K562 (cell line): Measurements from ENCODE around the gene WT1. TPM values are rescaled to one million over a fixed set of nuclear protein-coding genes. Genes with fewer than 3 reads are reported as not detected.

ENCODE experiments used
- COPS2 ChIP-seq: fragments of 450-650 bp; conservative IDR thresholded peaks from 2 replicates; pipeline ENCODE4 v1.6.1; 2016; ENCODE audit warnings: mild to moderate bottlenecking, moderate library complexity
- ID3 ChIP-seq, 2 experiments: fragments of 250-450 bp in 1 of 2; fragments of 450-650 bp in 1 of 2; sonication (Bioruptor Pico) in 1 of 2; IDR thresholded peaks; 2 replicates each; pipeline versions ENCODE4 v1.6.1 to v1.8.0; 2016 to 2021; ENCODE audit warnings: mild to moderate bottlenecking in 2 of 2, moderate library complexity in 2 of 2, missing compliant biosample characterization in 1 of 2, missing genetic modification characterization in 1 of 2
- PCBP2 ChIP-seq: fragments of 200-400 bp; formaldehyde crosslinking; IDR thresholded peaks from 2 replicates; pipeline ENCODE4 v1.6.1; 2018; ENCODE audit warnings: low read length, low read depth, mild to moderate bottlenecking, moderate library complexity; ENCODE audit not compliant: poor library complexity, severe bottlenecking
- SFPQ ChIP-seq: fragments of 200-400 bp; formaldehyde crosslinking; IDR thresholded peaks from 2 replicates; pipeline ENCODE4 v1.6.1; 2017; ENCODE audit warnings: mild to moderate bottlenecking, low read depth, low read length, moderate library complexity
- UBTF ChIP-seq, 2 experiments: IDR thresholded peaks; 2 replicates each; pipeline ENCODE4 v1.6.1; 2012; ENCODE audit warnings: improper control_type of control experiment in 2 of 2, low read depth in 2 of 2, low read length in 2 of 2, borderline replicate concordance in 1 of 2
- ZNF316 ChIP-seq: fragments of 450-650 bp; IDR thresholded peaks from 2 replicates; pipeline ENCODE4 v1.6.1; 2016
- polyA plus RNA-seq, 8 experiments: library from polyadenylated mRNA; depleted of rRNA in 4 of 8; stranded (reverse) in 5 of 8; unstranded in 3 of 8; fragments of >200 nt; fragmentation: Nextera tagmentation in 2 of 8; fragmentation: Illumina TruSeq in 1 of 8; extraction: Ambion mirVana in 2 of 8; extraction: Trizol in 1 of 8; gene quantifications; 2 replicates each; pipeline versions ENCODE4 v1.2.1 to v1.2.3, GENCODE V29; 2011 to 2014; ENCODE audit warnings: inconsistent platforms in 1 of 8, missing spikeins in 1 of 8
- total RNA-seq, 7 experiments: library from RNA; depleted of rRNA in 6 of 7; stranded (reverse); fragments of >200 nt in 6 of 7; fragmentation: Illumina TruSeq in 2 of 7; extraction: Trizol in 2 of 7; gene quantifications; 2 replicates each; pipeline versions ENCODE4 v1.2.1 to v1.2.3, GENCODE V29; 2011 to 2021; ENCODE audit warnings: low replicate concordance in 1 of 7

The WT1 gene
- total and polyA plus RNA-seq, 9 of the 15 experiments (the other 6 are each of a cell fraction or from before 2014, with no cell fraction given) = 7.1 to 33.8 (median 19.4) TPM

GRCh38 chr11:32396991-32397390 is 38.3 kb downstream of the WT1 start (continued):
- no peak for TF ChIP-seq UBTF (IDR thresholded peaks at IDR 0.05; ENCODE audit: borderline replicate concordance in 1 of 2, low read depth in 2 of 2, low read length in 2 of 2)
- TF ChIP-seq ZNF316 = no peak
- TF ChIP-seq SFPQ = no peak
- TF ChIP-seq PCBP2 = no peak
- TF ChIP-seq COPS2 = no peak
- TF ChIP-seq ID3 (CRISPR knock-in tag; IDR thresholded peaks at IDR 0.05) = no peak
- no peak for TF ChIP-seq ID3 (tag; IDR thresholded peaks at IDR 0.05)
